H1 (cell line): ENCODE results near the gene ASPG. TPM values are rescaled to one million over a fixed set of nuclear protein-coding genes. Genes with fewer than 3 reads are reported as not detected.

Experiments
- CTCF ChIA-PET: fragments of 300-600 bp; sonication (Branson Sonifier 250); formaldehyde crosslinking; loops from one replicate; lab custom pipeline; 2021; ENCODE audit not compliant: partially characterized antibody; lab: Charles Lee
- POLR2A ChIA-PET: fragments of 300-600 bp; sonication (Branson Sonifier 250); formaldehyde crosslinking; loops from one replicate; lab custom pipeline; 2021; ENCODE audit warnings: inconsistent platforms; ENCODE audit not compliant: partially characterized antibody; lab: Charles Lee
- DNase-seq, 2 experiments: peaks; one replicate each; pipeline versions ENCODE4 v3.0.0 to v3.0.0-alpha.2; 2010 to 2022; ENCODE audit warnings: low spot score in 2 of 2, low read depth in 1 of 2, mixed read lengths in 1 of 2
- FAIRE-seq: peaks from 2 replicates; lab custom pipeline; 2011; peaks lifted over from hg19 to GRCh38; lab: Jason Lieb, UNC
- H2AFZ ChIP-seq: 2 replicates; pipeline ENCODE4 v1.8.1; 2012; ENCODE audit warnings: low read length, inconsistent platforms
- H2AK5ac ChIP-seq: 2 replicates; pipeline ENCODE4 v1.6.1; 2013; ENCODE audit warnings: low read depth, low read length
- H2BK120ac ChIP-seq: replicated peaks from 2 replicates; pipeline ENCODE3; 2013; ENCODE audit warnings: low read depth, low read length, inconsistent platforms
- H2BK12ac ChIP-seq: 2 replicates; pipeline ENCODE4 v1.6.1; 2013; ENCODE audit warnings: low read depth, low read length
- H2BK15ac ChIP-seq: 2 replicates; pipeline ENCODE4 v1.6.1; 2013; ENCODE audit warnings: low read length
- H2BK20ac ChIP-seq: 2 replicates; pipeline ENCODE4 v1.6.1; 2013; ENCODE audit warnings: low read length
- H2BK5ac ChIP-seq: 2 replicates; pipeline ENCODE4 v1.6.1; 2013; ENCODE audit warnings: low read depth, low read length
- H3K14ac ChIP-seq: 2 replicates; pipeline ENCODE4 v1.6.1; 2013; ENCODE audit warnings: inconsistent platforms; ENCODE audit not compliant: insufficient read length
- H3K18ac ChIP-seq: 2 replicates; pipeline ENCODE4 v1.6.1; 2013; ENCODE audit warnings: low read length; ENCODE audit errors: extremely low read depth
- H3K23ac ChIP-seq: 2 replicates; pipeline ENCODE4 v1.6.1; 2013; ENCODE audit warnings: inconsistent platforms; ENCODE audit not compliant: insufficient read length
- H3K23me2 ChIP-seq: 2 replicates; pipeline ENCODE4 v1.6.1; 2013; ENCODE audit warnings: low read depth, low read length
- H3K27ac ChIP-seq: 2 replicates; pipeline ENCODE4 v1.6.1; 2011; ENCODE audit warnings: low read depth, low read length, inconsistent platforms
- H3K27me3 ChIP-seq, 4 experiments: replicated peaks in 1 of 4; 1 replicate in 1 of 4; 2 replicates in 3 of 4; pipeline versions ENCODE4 v1.6.1 to v1.8.1; 2011 to 2013; ENCODE audit warnings: low read length in 3 of 4, mild to moderate bottlenecking in 3 of 4, inconsistent platforms in 2 of 4, mixed read lengths in 2 of 4, moderate library complexity in 1 of 4; ENCODE audit not compliant: control insufficient read depth in 3 of 4, insufficient read depth in 3 of 4; ENCODE audit errors: extremely low read depth in 1 of 4
- H3K36me3 ChIP-seq, 4 experiments: 2 replicates each; pipeline versions ENCODE4 v1.6.1 to v1.8.1; 2011 to 2013; ENCODE audit warnings: mild to moderate bottlenecking in 4 of 4, low read length in 3 of 4, moderate library complexity in 2 of 4, control low read depth in 1 of 4, inconsistent platforms in 1 of 4; ENCODE audit not compliant: insufficient read depth in 4 of 4, control insufficient read depth in 2 of 4
- H3K4ac ChIP-seq: replicated peaks from 2 replicates; pipeline ENCODE3; 2013; ENCODE audit warnings: low read length, low read depth, mixed read lengths, inconsistent platforms; ENCODE audit not compliant: insufficient read length
- H3K4me1 ChIP-seq, 4 experiments: replicated peaks in 1 of 4; 1 replicate in 1 of 4; 2 replicates in 3 of 4; pipeline versions ENCODE4 v1.6.1 to v1.8.1; 2011 to 2013; ENCODE audit warnings: low read length in 3 of 4, inconsistent platforms in 2 of 4, mixed read lengths in 1 of 4; ENCODE audit not compliant: insufficient read depth in 4 of 4, control insufficient read depth in 3 of 4
- H3K4me2 ChIP-seq, 2 experiments: 2 replicates each; pipeline versions ENCODE4 v1.6.1 to v1.8.1; 2011 to 2013; ENCODE audit warnings: low read depth in 2 of 2, low read length in 2 of 2, control low read depth in 1 of 2, inconsistent platforms in 1 of 2, mild to moderate bottlenecking in 1 of 2; ENCODE audit not compliant: insufficient read depth in 1 of 2
- H3K4me3 ChIP-seq, 4 experiments: fragments of 200-600, 300-600 bp in 1 of 4; sonication (generic), shearing (Covaris generic), sonication (Bioruptor Twin) in 1 of 4; 2 replicates each; pipeline versions ENCODE4 v1.5.1 to v1.8.1; 2011 to 2016; ENCODE audit warnings: low read length in 4 of 4, low read depth in 3 of 4, control low read depth in 2 of 4, inconsistent platforms in 2 of 4, mild to moderate bottlenecking in 2 of 4, mixed read lengths in 1 of 4, moderate library complexity in 1 of 4; ENCODE audit not compliant: insufficient read depth in 2 of 4; ENCODE audit errors: extremely low read depth in 1 of 4
- H3K56ac ChIP-seq: replicated peaks from 2 replicates; pipeline ENCODE3; 2013; ENCODE audit warnings: low read depth, mild to moderate bottlenecking, mixed read lengths, low read length, inconsistent platforms; ENCODE audit not compliant: insufficient read length
- H3K79me1 ChIP-seq: 2 replicates; pipeline ENCODE4 v1.6.1; 2013; ENCODE audit warnings: low read depth, low read length, control low read depth
- H3K79me2 ChIP-seq, 2 experiments: 2 replicates each; pipeline versions ENCODE4 v1.6.1 to v1.8.1; 2012 to 2013; ENCODE audit warnings: low read length in 2 of 2, mild to moderate bottlenecking in 2 of 2, inconsistent platforms in 1 of 2; ENCODE audit not compliant: insufficient read depth in 2 of 2, control insufficient read depth in 1 of 2
- H3K9ac ChIP-seq, 4 experiments: replicated peaks in 1 of 4; 1 replicate in 1 of 4; 2 replicates in 3 of 4; pipeline versions ENCODE4 v1.6.1 to v1.8.1; 2011 to 2013; ENCODE audit warnings: low read depth in 3 of 4, low read length in 3 of 4, control low read depth in 2 of 4, mild to moderate bottlenecking in 2 of 4, moderate library complexity in 2 of 4, inconsistent platforms in 1 of 4; ENCODE audit errors: extremely low read depth in 1 of 4
- H3K9me3 ChIP-seq, 2 experiments: 2 replicates each; pipeline versions ENCODE4 v1.6.1 to v1.8.1; 2012 to 2013; ENCODE audit warnings: mild to moderate bottlenecking in 2 of 2, moderate library complexity in 2 of 2, control low read depth in 1 of 2, inconsistent platforms in 1 of 2, low read depth in 1 of 2, low read length in 1 of 2, mixed read lengths in 1 of 2; ENCODE audit not compliant: insufficient read depth in 2 of 2
- H4K20me1 ChIP-seq, 2 experiments: replicated peaks in 1 of 2; 2 replicates each; pipeline versions ENCODE3 to v1.8.1; 2011 to 2013; ENCODE audit warnings: inconsistent platforms in 2 of 2, low read length in 2 of 2, mild to moderate bottlenecking in 1 of 2; ENCODE audit not compliant: insufficient read depth in 2 of 2, control insufficient read depth in 1 of 2
- H4K5ac ChIP-seq: 2 replicates; pipeline ENCODE4 v1.6.1; 2013; ENCODE audit warnings: low read length, low read depth, mixed read lengths, inconsistent platforms; ENCODE audit not compliant: insufficient read length
- H4K8ac ChIP-seq: 2 replicates; pipeline ENCODE4 v1.8.0; 2013; ENCODE audit warnings: mild to moderate bottlenecking, moderate library complexity, low read length, inconsistent platforms; ENCODE audit not compliant: insufficient read depth; ENCODE audit errors: extremely low read depth
- H4K91ac ChIP-seq: replicated peaks from 2 replicates; pipeline ENCODE3; 2013; ENCODE audit warnings: low read length, mixed read lengths, inconsistent platforms; ENCODE audit not compliant: insufficient read length
- CBX8 ChIP-seq: fragments of 300-800, 300-1000 bp; sonication (generic); IDR thresholded peaks from 2 replicates; pipeline ENCODE4 v1.7.1; 2016; ENCODE audit warnings: low read depth, low read length, borderline replicate concordance
- MAFK ChIP-seq: IDR thresholded peaks from 2 replicates; pipeline ENCODE4 v1.6.1; 2012; ENCODE audit warnings: low read depth, mild to moderate bottlenecking, improper control_type of control experiment, low read length
- POU5F1 ChIP-seq: IDR thresholded peaks from 2 replicates; pipeline ENCODE4 v1.6.1; 2011; ENCODE audit warnings: low read depth, mild to moderate bottlenecking, low read length, moderate library complexity
- SP1 ChIP-seq: IDR thresholded peaks from 2 replicates; pipeline ENCODE4 v1.6.1; 2011; ENCODE audit warnings: low read depth, low read length
- SRF ChIP-seq: IDR thresholded peaks from 2 replicates; pipeline ENCODE4 v1.6.1; 2011; ENCODE audit warnings: mild to moderate bottlenecking, low read depth, low read length, moderate library complexity
- WGBS, 2 experiments: shearing (Covaris generic) in 1 of 2; methylation state at CpG; one replicate each; pipeline versions ENCODE4 v1.1.6 to v1.1.7; 2013 to 2015; ENCODE audit warnings: low lambda C conversion rate in 2 of 2, mixed read lengths in 2 of 2, inconsistent platforms in 1 of 2, low coverage in 1 of 2, missing lambda C conversion rate in 1 of 2; ENCODE audit not compliant: insufficient replicate concordance in 2 of 2, insufficient coverage in 1 of 2, insufficient read length in 1 of 2; ENCODE audit errors: extremely low coverage in 1 of 2, missing lambda C conversion rate in 1 of 2; 5-methylcytosine and 5-hydroxymethylcytosine counted together
- polyA plus RNA-seq, 7 experiments: library from polyadenylated mRNA; depleted of rRNA in 3 of 7; stranded (reverse) in 5 of 7; unstranded in 2 of 7; fragments of >200 nt in 5 of 7; fragments of 200-250 nt in 2 of 7; gene quantifications; 1 replicate in 5 of 7; 2 replicates in 1 of 7; 4 replicates in 1 of 7; pipeline versions ENCODE4 v1.2.1 to v1.2.3, GENCODE V29; 2011 to 2013; ENCODE audit warnings: missing spikeins in 2 of 7, mixed read lengths in 2 of 7
- total RNA-seq: library from RNA; stranded (reverse); fragmentation: NEBNext Ultra II Directional; extraction: Animal tissue kit (Norgen Biotek cat#: 25700); gene quantifications from 2 replicates; pipeline ENCODE4 v1.2.1, GENCODE V29; 2021
- TF ChIP-seq, protein P1 (sequence below): IDR thresholded peaks from 2 replicates; pipeline ENCODE4 v1.6.1; 2012; ENCODE audit warnings: low read length, inconsistent platforms

Gene ASPG
- total and polyA plus RNA-seq, 2 of the 8 experiments (the other 6 are each of a cell fraction or from before 2014, with no cell fraction given), result 0.34 to 0.59 TPM

DNA sequence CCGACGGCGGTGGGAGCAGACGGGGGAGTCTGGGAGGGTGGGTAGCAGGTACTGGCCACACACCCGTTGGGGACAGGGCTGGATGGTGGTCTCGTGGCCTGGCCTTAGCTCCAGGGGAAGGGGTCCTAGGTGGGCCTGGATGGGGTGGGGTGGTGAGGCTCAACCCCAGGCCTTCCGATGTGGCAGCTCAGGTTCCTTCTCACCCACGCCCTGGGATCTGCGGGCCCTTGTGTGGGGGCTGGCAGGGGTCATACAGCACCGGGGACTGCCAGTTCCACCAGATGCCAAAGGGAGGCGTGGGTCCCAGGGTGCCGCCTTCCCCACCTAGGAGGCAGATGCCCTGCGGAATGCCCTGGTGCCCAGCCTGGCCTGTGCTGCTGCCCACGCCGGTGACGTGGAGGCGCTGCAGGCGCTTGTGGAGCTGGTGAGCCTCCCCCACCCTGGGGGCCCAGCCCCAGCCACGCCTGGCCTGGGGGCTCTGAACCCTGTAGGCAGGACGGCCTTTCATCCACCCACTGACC lies 21.0 kb downstream of the ASPG start:
- no peak overlapping the region for H3K4me2 ChIP-seq
- WGBS, 2 experiments, result 86% methylated on average over 13 of the region's 20 CpGs; no CpG with 5 or more reads in 1 of the 2 experiments
- no peak overlapping the region for H2BK5ac ChIP-seq
- no peak overlapping the region for H3K27ac ChIP-seq
- H3K79me2 ChIP-seq, result no peaks in the 10 kb centered on the region
- no peak overlapping the region for H3K23ac ChIP-seq
- no peak overlapping the region for H4K5ac ChIP-seq
- no peak overlapping the region for H3K4me3 ChIP-seq
- no peaks in the 10 kb centered on the region for H3K9me3 ChIP-seq
- no peak overlapping the region for H2BK120ac ChIP-seq
- no peaks in the 10 kb centered on the region for H3K27me3 ChIP-seq
- no peak overlapping the region for H4K91ac ChIP-seq
- no peak overlapping the region for H2AK5ac ChIP-seq
- H3K4ac ChIP-seq, result no peak overlapping the region
- H3K36me3 ChIP-seq, result no peaks in the 10 kb centered on the region
- peaks cover 0 to 14% (median 1%) of the 10 kb centered on the region in 4 experiments; a peak in 5 of 7 replicates for H3K4me1 ChIP-seq
- H4K8ac ChIP-seq, result no peak overlapping the region
- no peak overlapping the region for H2BK15ac ChIP-seq
- no peak for FAIRE-seq
- H3K23me2 ChIP-seq, result no peaks in the 10 kb centered on the region
- H2AFZ ChIP-seq, result no peak overlapping the region
- H3K56ac ChIP-seq, result no peak overlapping the region
- H4K20me1 ChIP-seq, result peaks cover 0 to 2% of the 10 kb centered on the region in 2 experiments
- H3K14ac ChIP-seq, result no peak overlapping the region
- DNase-seq, result peak in 1 of 2 experiments; percentile 42
- no peak overlapping the region for H2BK20ac ChIP-seq
- no peak overlapping the region for H2BK12ac ChIP-seq
- no peak overlapping the region for H3K9ac ChIP-seq
- CTCF ChIA-PET, result interaction anchor here (0.8 to 1.0 kb wide), 3 partner anchors 8 to 31 kb away, joined by 3 read pairs; no protein-coding TSS in a partner anchor
- POLR2A ChIA-PET, result no interaction called here
- no peak overlapping the region for H3K18ac ChIP-seq
- no peaks in the 10 kb centered on the region for H3K79me1 ChIP-seq
- no peak for TF ChIP-seq MAFK
- no peak for TF ChIP-seq CBX8
- TF ChIP-seq, protein P1, sequence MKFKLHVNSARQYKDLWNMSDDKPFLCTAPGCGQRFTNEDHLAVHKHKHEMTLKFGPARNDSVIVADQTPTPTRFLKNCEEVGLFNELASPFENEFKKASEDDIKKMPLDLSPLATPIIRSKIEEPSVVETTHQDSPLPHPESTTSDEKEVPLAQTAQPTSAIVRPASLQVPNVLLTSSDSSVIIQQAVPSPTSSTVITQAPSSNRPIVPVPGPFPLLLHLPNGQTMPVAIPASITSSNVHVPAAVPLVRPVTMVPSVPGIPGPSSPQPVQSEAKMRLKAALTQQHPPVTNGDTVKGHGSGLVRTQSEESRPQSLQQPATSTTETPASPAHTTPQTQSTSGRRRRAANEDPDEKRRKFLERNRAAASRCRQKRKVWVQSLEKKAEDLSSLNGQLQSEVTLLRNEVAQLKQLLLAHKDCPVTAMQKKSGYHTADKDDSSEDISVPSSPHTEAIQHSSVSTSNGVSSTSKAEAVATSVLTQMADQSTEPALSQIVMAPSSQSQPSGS, result no peak
- TF ChIP-seq POU5F1, result no peak
- no peak for TF ChIP-seq SP1
- no peak for TF ChIP-seq SRF
